CD14-positive monocyte (primary cell): ENCODE measurements around the gene CHD6. TPM values are rescaled to one million over a fixed set of nuclear protein-coding genes. Genes with fewer than 3 reads are reported as not detected.

Source experiments
- DNase-seq, 3 donors: peaks; one replicate each; pipeline ENCODE4 v3.0.0-alpha.2; 2011 to 2022
- H2AFZ ChIP-seq: 2 replicates; pipeline ENCODE4 v1.6.0; 2012; ENCODE audit warnings: mild to moderate bottlenecking, low read depth, low read length, inconsistent platforms; ENCODE audit not compliant: insufficient read depth, poor library complexity, severe bottlenecking
- H3K27ac ChIP-seq, 2 donors: 1 replicate in 1 of 2; 2 replicates in 1 of 2; pipeline ENCODE4 v1.5.1; 2012 to 2013; ENCODE audit warnings: low read length in 2 of 2, control low read depth in 1 of 2, inconsistent platforms in 1 of 2, low read depth in 1 of 2, mild to moderate bottlenecking in 1 of 2
- H3K27me3 ChIP-seq, 2 donors: one replicate each; pipeline versions ENCODE4 v1.6.0 to v1.6.1; 2011 to 2013; ENCODE audit warnings: low read length in 2 of 2; ENCODE audit not compliant: control insufficient read depth in 2 of 2, insufficient read depth in 2 of 2
- H3K36me3 ChIP-seq, 2 donors: replicated peaks in 1 of 2; 1 replicate in 1 of 2; 2 replicates in 1 of 2; pipeline versions ENCODE4 v1.5.1 to v1.6.1; 2012 to 2013; ENCODE audit warnings: low read length in 2 of 2, control low read depth in 1 of 2, inconsistent platforms in 1 of 2, mild to moderate bottlenecking in 1 of 2; ENCODE audit not compliant: insufficient read depth in 2 of 2, control insufficient read depth in 1 of 2
- H3K4me1 ChIP-seq, 2 donors: 1 replicate in 1 of 2; 2 replicates in 1 of 2; pipeline versions ENCODE4 v1.5.1 to v1.6.1; 2012 to 2013; ENCODE audit warnings: low read length in 2 of 2, control low read depth in 1 of 2, inconsistent platforms in 1 of 2, mild to moderate bottlenecking in 1 of 2, moderate library complexity in 1 of 2; ENCODE audit not compliant: insufficient read depth in 2 of 2, control insufficient read depth in 1 of 2
- H3K4me2 ChIP-seq: replicated peaks from 2 replicates; pipeline ENCODE3; 2012; ENCODE audit warnings: low read length, moderate library complexity, mild to moderate bottlenecking; ENCODE audit not compliant: poor library complexity, severe bottlenecking; ENCODE audit errors: extremely low read depth
- H3K4me3 ChIP-seq, 3 experiments: fragments of 200-600 bp in 1 of 3; sonication (generic) in 1 of 3; replicated peaks in 1 of 3; 1 replicate in 2 of 3; 2 replicates in 1 of 3; pipeline ENCODE4 v1.5.1; 2011 to 2013; ENCODE audit warnings: low read length in 3 of 3, mild to moderate bottlenecking in 3 of 3, control low read depth in 2 of 3, low read depth in 2 of 3, inconsistent platforms in 1 of 3, moderate library complexity in 1 of 3
- H3K79me2 ChIP-seq: 2 replicates; pipeline ENCODE4 v1.6.0; 2012; ENCODE audit warnings: mild to moderate bottlenecking, control low read depth, inconsistent platforms, low read length, moderate library complexity; ENCODE audit not compliant: insufficient read depth
- H3K9ac ChIP-seq: 2 replicates; pipeline ENCODE4 v1.6.0; 2017; ENCODE audit warnings: low read length, mild to moderate bottlenecking; ENCODE audit not compliant: insufficient read depth, poor library complexity, severe bottlenecking
- H3K9me3 ChIP-seq, 2 donors: replicated peaks in 1 of 2; 1 replicate in 1 of 2; 2 replicates in 1 of 2; pipeline versions ENCODE4 v1.5.1 to v1.6.1; 2012 to 2013; ENCODE audit warnings: low read length in 2 of 2, control low read depth in 1 of 2; ENCODE audit not compliant: control insufficient read depth in 1 of 2, insufficient read depth in 1 of 2
- H4K20me1 ChIP-seq: 2 replicates; pipeline ENCODE4 v1.6.0; 2012; ENCODE audit warnings: mild to moderate bottlenecking, low read length, control low read depth, moderate library complexity; ENCODE audit not compliant: insufficient read depth
- H3K27ac Mint-ChIP-seq, 7 donors: one replicate each; pipeline ENCODE4 v1.8.0; 2020; ENCODE audit warnings: mild to moderate bottlenecking in 7 of 7, mixed read lengths in 7 of 7, moderate library complexity in 6 of 7, inconsistent platforms in 2 of 7
- H3K27me3 Mint-ChIP-seq, 3 donors: one replicate each; pipeline ENCODE4 v1.8.0; 2021 to 2022; ENCODE audit warnings: low read depth in 3 of 3, mild to moderate bottlenecking in 3 of 3, mixed read lengths in 3 of 3, moderate library complexity in 3 of 3, inconsistent platforms in 1 of 3
- H3K36me3 Mint-ChIP-seq, 2 donors: one replicate each; pipeline ENCODE4 v1.8.0; 2020; ENCODE audit warnings: mixed read lengths in 2 of 2, inconsistent platforms in 1 of 2, mild to moderate bottlenecking in 1 of 2
- H3K4me1 Mint-ChIP-seq: one replicate; pipeline ENCODE4 v1.8.0; 2020; ENCODE audit warnings: mild to moderate bottlenecking, mixed read lengths
- H3K4me3 Mint-ChIP-seq, 2 donors: one replicate each; pipeline ENCODE4 v1.8.0; 2020; ENCODE audit warnings: mild to moderate bottlenecking in 2 of 2, mixed read lengths in 2 of 2, moderate library complexity in 1 of 2
- H3K9me3 Mint-ChIP-seq, 7 donors: one replicate each; pipeline ENCODE4 v1.8.0; 2020 to 2022; ENCODE audit warnings: mixed read lengths in 7 of 7, mild to moderate bottlenecking in 6 of 7, moderate library complexity in 6 of 7, inconsistent platforms in 2 of 7
- CTCF ChIP-seq: fragments of 200-600 bp; IDR thresholded peaks from one replicate; pipeline ENCODE4 v1.8.0; 2022; ENCODE audit warnings: antibody characterized with exemption, mild to moderate bottlenecking
- WGBS: methylation state at CpG from one replicate; pipeline ENCODE4 v1.1.5; 2013; ENCODE audit warnings: missing lambda C conversion rate; ENCODE audit not compliant: insufficient coverage; 5-methylcytosine and 5-hydroxymethylcytosine counted together
- intact Hi-C, 2 donors: fragments of 100-400 bp; cut with micrococcal nuclease; formaldehyde crosslinking; loops; one replicate each; pipeline versions ENCODE4 v1.15.0 to v1.15.1; 2023
- polyA plus RNA-seq, 3 donors: library from polyadenylated mRNA; depleted of rRNA in 1 of 3; unstranded in 2 of 3; stranded (reverse) in 1 of 3; fragments of 300-500 nt in 2 of 3; fragments of >200 nt in 1 of 3; fragmentation: Illumina TruSeq in 2 of 3; gene quantifications; 1 replicate in 2 of 3; 2 replicates in 1 of 3; pipeline ENCODE4 v1.2.3, GENCODE V29; 2012 to 2021

CHD6 gene
- polyA plus RNA-seq, 3 donors = 12.9 to 19.6 (median 13.0) TPM

- Histone ChIP-seq H3K9me3 (no peaks in the 10 kb centered on the region), H3K4me1 (peaks cover 0 to 3% of the 10 kb centered on the region in 2 donors), H4K20me1 (no peaks in the 10 kb centered on the region), H3K79me2 (no peaks in the 10 kb centered on the region), H2AFZ (no peak overlapping the region), H3K27ac (peak overlapping the region in 1 of 2 donors; percentile 29), H3K9ac (no peak overlapping the region), H3K36me3 (peaks cover 37 to 70% of the 10 kb centered on the region in 2 donors), H3K4me3 (no peak overlapping the region), H3K4me2 (no peak overlapping the region), H3K27me3 (no peaks in the 10 kb centered on the region)
- intact Hi-C loops = no loop called here
- peaks cover 12% of the 10 kb centered on the region for H3K4me1 Mint-ChIP-seq
- WGBS = no CpG with 5 or more reads among the region's 2 CpGs
- no peak for TF ChIP-seq CTCF
- no peaks in the 10 kb centered on the region for H3K27me3 Mint-ChIP-seq
- H3K36me3 Mint-ChIP-seq = peaks cover 58 to 69% of the 10 kb centered on the region in 2 donors
- no peak overlapping the region for H3K4me3 Mint-ChIP-seq
- peak overlapping the region in 6 of 7 donors; percentile 4 to 67 (median 49) for H3K27ac Mint-ChIP-seq
- no peaks in the 10 kb centered on the region for H3K9me3 Mint-ChIP-seq
- DNase-seq = peak; percentile 2 to 13 (median 10)
Measured at GRCh38 chr20:41480054-41480770, 138.0 kb downstream of the CHD6 start.

DNA sequence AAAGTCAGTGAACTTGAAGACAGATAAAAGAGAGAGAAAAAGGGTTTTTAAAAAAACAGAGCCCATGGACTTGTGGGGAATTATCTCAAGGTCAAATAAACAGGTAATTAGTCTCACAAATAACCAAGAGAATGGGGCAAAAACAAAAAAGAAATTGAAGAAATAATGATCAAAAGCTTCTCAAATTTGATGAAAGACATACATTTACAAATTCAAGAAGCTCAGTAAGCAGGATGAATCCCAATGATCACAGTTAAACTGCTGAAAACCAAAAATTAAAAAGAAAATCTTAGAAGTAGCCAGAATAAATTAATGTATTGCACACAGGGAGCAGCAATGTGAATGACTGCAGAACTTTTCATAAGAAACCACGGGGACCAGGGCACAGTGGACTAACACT, 139.1 kb downstream of the CHD6 start:
- Mint-ChIP-seq H3K4me3 (no peak overlapping the region), H3K27ac (peak overlapping the region in 1 of 7 donors; percentile 26), H3K4me1 (peaks cover 13% of the 10 kb centered on the region), H3K9me3 (no peaks in the 10 kb centered on the region), H3K27me3 (no peaks in the 10 kb centered on the region), H3K36me3 (peaks cover 54 to 64% of the 10 kb centered on the region in 2 donors)
- Histone ChIP-seq H2AFZ (no peak overlapping the region), H3K9me3 (no peaks in the 10 kb centered on the region), H3K9ac (no peak overlapping the region), H3K4me3 (no peak overlapping the region), H3K36me3 (peaks cover 28 to 65% of the 10 kb centered on the region in 2 donors), H3K27me3 (no peaks in the 10 kb centered on the region), H3K27ac (no peak overlapping the region), H4K20me1 (no peaks in the 10 kb centered on the region), H3K4me2 (no peak overlapping the region), H3K4me1 (peaks cover 0 to 3% of the 10 kb centered on the region in 2 donors), H3K79me2 (no peaks in the 10 kb centered on the region)
- TF ChIP-seq CTCF = no peak
- intact Hi-C loops = no loop called here
- WGBS = no CpG with 5 or more reads among the region's 1 CpG
- DNase-seq = no peak
